ENCODE measurements around the gene MRC1. TPM values are rescaled to one million over a fixed set of nuclear protein-coding genes. Genes with fewer than 3 reads are reported as not detected.

Gene MRC1
- total RNA-seq, 1 donor from 2014 or later = 13.1 TPM

Other genes starting within 250 kb of the MRC1 start
- 20.7 TPM for gene HACD1, start 192.0 kb upstream of the MRC1 start, total RNA-seq
- gene STAM, start 165.2 kb upstream of the MRC1 start, total RNA-seq = 25.0 TPM
- gene TMEM236, start 57.1 kb upstream of the MRC1 start, total RNA-seq = 0.49 TPM
- 0.13 TPM for gene SLC39A12, start 142.6 kb downstream of the MRC1 start, total RNA-seq